ENCODE results near the gene CNGB1. TPM values are rescaled to one million over a fixed set of nuclear protein-coding genes. Genes with fewer than 3 reads are reported as not detected.
A peak's percentile ranks its signal among the peaks of the same experiment; 100 is the strongest.
"Not testable (repeated sequence)": the region's sequence is repeated elsewhere in the genome, so short reads cannot be mapped to it uniquely, and the experiment has no call there.

Gene CNGB1
- polyA plus RNA-seq, 4 donors: 0.11 to 0.18 TPM; not detected in 2

DNA sequence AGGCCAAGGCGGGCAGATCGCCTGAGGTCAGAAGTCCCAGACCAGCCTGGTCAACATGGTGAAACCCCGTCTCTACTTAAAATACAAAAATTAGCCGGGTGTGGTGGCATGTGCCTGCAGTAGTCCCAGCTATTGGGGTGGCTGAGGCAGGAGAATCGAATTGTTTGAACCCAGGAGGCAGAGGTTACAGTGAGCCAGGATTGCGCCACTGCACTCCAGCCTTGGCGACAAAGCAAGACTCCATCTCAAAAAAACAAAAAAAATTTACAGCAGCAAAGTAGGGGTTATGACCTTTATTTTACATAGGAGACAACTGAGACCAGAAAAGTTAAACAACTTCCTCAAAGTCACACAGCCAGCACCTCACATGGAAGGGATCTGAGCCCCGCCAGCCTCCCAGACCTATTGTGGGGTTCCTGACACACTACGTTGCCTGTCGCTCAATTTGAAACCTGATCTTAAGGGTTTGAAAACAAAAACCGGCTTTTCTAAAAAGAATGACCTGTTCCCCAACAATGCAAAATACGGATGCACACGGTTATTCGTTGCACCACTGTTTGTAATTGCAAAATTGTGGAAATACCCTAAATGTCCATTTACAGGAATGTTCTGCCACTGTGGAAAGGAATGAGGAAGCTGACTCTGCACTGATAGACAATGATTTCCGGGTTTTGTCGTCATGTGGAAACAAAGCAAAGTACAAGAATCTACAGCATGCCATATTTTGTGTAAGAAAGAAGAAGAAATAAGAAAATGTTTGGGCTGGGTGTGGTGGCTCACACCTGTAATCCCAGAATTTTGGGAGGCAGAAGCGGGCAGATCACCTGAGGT is 77.2 kb downstream of the CNGB1 start:
- no peak for DNase-seq (ENCODE audit: low read depth in 4 of 4, low spot score in 3 of 4)

DNA sequence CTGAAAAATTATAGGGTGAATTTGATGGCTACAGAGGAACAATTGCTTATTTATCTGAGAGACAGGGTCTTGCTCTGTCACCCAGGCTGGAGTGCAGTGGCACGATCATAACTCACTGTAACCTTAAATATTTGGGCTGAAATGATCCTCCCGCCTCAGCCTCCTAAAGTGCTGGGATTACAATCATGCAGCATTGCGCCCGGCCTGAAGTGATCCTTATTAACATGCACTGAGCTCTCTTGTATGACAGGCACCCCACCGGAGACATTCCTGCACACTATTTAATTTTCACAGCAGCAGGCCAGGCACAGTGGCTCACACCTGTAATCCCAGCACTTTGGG is 77.7 kb downstream of the CNGB1 start:
- DNase-seq (ENCODE audit: low read depth in 4 of 4, low spot score in 3 of 4): no peak

DNA sequence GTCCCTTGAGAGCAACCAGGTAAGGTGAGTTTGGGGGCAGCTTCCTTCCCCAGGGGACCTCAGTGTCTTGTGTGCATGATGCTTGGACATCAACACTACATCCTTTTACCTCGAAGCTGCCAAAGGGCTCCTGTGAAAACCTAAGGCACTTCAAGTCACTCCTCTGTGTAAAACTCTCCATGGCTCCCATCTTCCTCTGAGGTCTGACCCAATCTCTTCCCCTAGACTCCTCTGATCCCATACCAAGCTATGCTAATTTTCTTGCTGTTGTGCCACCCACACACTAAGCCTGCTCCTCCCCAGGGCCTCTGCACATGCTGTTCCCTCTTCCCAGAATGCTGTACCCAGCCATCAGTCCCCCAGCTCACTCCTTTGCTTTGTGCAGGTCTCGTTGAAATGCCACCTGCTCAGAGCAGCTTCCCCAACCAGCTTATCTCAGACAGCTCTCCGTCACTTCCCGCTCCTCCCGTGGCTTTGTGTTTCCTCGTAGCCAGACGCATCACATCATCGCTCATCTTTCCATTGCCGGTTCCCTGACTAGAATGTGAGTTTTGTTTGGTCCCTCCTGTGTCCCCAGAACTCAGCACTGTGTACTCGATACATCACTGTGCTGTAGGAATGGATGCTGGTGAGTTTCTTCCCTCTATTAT is 78.4 kb downstream of the CNGB1 start:
- no peak for DNase-seq (ENCODE audit: low read depth in 4 of 4, low spot score in 3 of 4)

DNA sequence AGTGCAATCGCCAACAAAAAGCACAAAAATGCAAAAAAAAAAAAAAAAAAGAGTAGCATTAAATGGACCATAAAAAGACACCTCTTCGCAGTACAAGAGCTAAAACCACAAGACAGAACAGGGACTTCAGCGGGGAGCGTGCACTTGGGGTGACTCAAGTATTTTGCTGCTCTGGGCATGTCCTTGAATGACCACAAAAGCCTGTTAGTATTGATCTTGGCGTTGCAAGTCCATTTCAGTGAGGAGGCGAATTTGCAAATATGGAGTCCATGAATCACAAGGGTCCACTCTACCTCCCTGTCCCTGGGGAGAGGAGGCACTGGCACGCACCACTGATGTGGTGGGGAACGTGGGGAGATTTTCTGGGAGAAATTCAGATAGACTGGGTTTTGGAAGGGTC is 78.9 kb downstream of the CNGB1 start:
- DNase-seq (ENCODE audit: low read depth in 4 of 4, low spot score in 3 of 4): no peak

DNA sequence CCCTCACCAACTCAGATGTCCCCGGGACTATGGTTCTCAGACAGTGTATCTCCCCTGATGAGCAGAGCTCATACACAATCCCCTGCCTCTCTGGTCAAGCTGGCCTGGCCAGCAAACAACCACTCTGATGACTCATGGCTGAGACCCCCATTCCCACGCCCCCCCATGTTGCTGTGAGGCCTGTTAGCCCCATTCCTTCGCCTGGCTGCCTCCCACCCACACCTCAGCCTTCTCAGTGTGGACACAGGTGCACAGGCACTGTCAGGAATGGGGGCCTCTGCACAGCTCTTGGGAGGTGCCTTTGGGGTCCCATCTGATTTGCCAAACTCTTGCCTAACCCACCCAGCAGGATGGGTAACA is 80.2 kb downstream of the CNGB1 start:
- DNase-seq (ENCODE audit: low read depth in 4 of 4, low spot score in 3 of 4): no peak

DNA sequence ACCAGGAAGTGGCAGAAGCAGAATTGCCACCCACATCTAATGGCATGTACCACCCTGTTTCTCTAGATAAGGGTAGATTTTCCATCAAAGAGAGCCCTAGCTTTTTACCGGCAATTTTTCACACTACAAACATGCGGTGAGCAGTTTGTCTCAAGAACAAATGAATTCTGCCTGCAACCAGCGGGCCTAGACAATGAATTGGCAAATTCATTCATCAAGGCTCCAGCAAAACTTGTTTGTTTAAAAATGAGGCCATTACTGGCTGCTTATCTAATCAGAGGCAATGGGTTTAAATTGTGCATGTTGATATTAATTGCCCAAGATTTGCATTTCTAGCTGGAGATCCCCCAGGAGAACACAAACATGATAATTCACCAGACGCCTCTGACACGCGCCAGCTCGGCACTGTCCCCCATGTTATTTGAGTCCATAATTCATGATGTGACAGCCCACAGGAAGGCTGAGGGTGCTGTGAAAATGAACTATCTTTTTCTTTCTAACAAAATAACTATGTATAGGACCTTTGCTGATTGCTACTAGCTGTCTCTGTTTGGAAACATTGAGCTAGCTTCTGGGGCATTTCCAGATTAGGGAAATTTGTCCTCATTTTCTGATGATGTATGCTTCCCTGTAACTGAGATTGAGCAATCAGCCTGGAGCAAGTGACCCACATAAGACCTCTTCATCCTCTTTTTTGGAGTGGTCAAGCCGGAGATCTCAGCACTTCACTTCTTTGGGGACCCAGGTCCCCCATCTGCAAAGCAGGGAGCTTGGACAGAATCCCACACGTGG is 80.8 kb downstream of the CNGB1 start:
- no peak for DNase-seq (ENCODE audit: low read depth in 4 of 4, low spot score in 3 of 4)

DNA sequence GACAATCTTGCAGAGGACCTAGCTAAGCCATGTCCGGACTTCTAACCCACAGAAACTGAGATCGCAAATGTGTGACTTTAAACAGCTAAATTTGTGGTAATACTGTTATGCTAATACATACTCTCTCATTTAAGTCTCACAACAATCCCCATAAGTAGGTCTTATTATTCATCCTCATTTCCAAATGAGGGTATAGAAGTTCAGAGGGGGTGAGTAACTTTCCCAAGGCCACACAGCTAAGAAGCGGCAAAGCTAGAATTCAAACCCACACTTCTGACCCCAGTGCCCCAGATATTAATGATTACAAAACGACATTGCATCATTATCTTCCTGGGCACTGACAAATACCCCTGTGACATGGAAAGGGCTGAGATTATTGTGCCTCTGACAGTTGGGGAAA is 81.4 kb downstream of the CNGB1 start:
- DNase-seq (ENCODE audit: low read depth in 4 of 4, low spot score in 3 of 4): no peak

DNA sequence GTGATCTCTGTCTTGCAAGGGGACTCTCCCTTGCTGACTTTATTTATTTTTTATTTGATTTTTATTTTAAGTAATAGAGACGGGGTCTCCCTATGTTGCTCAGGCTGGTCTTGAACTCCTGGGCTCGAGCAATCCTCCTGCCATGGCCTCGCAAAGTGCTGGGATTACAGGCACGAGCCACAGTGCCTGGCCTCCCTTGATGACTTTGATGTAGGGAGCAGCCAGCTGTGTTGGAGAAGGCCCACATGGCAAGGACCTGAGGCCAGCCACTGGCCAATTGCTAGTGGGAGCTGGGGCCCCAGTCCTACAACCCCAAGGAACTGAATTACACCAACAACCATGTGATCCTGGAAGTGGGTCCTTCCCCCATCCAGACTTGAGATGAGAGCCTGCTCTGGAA is 81.8 kb downstream of the CNGB1 start:
- no peak for DNase-seq (ENCODE audit: low read depth in 4 of 4, low spot score in 3 of 4)

DNA sequence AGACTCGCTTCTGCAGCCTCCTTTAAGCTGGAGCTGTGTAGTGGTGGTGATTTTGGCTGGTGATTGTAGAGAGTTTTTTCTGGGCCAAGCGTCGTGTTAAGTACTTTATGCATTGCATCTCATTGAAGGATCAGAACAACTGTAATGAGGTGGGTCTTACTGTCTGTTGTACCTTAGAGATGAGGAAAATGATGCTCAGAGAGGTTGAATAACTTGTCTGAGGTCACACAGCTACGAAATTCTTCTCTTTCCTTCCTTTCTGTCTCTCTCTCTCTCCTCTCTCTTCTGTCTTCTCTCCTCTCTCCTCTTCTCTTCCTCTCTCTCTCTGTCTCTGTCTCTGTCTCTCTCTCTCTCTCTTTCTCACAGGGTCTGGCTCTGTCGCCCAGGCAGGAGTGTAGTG is 82.8 kb downstream of the CNGB1 start:
- DNase-seq (ENCODE audit: low read depth in 4 of 4, low spot score in 3 of 4): no peak

DNA sequence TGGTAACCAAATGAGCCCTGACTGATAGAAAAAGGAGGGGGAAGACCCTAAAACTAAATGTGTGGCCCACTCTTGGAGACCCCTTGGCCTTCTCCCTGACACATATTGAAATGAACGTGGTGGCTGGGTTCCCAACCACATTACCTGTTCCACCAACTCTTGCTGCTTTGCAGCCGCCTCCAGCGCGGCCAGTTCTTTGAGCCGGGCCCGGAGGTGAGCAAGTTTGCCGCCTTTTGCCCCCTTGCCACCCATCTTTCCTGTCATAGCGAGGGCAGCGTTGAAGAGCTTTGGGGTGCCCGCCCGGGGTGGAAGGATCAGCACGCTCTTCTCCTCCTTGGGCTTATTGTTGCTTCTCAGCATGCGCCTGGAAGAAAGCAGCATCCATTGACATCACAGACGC is 83.2 kb downstream of the CNGB1 start:
- DNase-seq (ENCODE audit: low read depth in 4 of 4, low spot score in 3 of 4): no peak

DNA sequence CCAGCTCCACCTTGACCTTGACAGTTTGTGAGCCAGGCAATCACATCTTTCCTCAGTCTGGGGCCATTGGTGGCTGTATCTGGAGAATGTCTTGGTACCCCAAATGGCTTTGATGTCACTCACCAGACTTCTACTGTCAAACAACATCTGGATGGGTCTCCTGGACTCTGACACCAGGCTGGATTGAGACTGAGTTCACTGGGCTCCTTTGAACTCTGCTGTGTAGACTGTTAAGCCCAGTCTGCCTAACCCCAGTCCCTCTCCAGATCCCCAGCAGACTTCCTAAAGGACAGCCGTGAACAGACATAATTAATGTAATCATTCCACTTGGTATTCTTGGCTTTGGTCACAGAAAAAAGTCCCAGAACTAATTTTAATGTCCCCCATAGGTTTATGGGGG is 84.5 kb downstream of the CNGB1 start:
- no peak for DNase-seq (ENCODE audit: low read depth in 4 of 4, low spot score in 3 of 4)

DNA sequence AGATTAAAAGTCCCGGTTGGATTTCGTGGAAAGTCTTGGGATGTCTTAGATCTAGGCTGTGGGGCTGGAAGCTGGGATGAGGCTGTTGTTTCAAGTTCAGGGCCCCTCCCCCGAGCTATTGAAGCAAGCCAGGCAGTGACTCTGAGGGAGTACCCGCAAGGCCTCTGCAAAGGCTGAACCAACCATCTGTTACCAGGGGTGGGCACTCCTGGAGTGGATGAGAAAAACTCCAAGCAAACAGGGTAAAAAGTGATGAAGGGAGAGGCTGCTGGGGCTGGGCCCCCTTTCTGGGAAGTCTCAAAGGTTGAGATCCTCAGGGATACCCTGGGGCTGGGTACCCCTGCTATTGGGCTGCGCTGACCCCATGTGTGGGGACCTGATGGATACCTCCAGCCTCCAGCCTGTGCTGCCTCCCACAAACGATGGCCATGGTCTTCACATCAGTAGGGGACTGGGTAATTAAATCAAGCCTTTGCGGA is 86.2 kb downstream of the CNGB1 start:
- DNase-seq (ENCODE audit: low read depth in 4 of 4, low spot score in 3 of 4): peak in 1 of 4 donors; percentile 41

DNA sequence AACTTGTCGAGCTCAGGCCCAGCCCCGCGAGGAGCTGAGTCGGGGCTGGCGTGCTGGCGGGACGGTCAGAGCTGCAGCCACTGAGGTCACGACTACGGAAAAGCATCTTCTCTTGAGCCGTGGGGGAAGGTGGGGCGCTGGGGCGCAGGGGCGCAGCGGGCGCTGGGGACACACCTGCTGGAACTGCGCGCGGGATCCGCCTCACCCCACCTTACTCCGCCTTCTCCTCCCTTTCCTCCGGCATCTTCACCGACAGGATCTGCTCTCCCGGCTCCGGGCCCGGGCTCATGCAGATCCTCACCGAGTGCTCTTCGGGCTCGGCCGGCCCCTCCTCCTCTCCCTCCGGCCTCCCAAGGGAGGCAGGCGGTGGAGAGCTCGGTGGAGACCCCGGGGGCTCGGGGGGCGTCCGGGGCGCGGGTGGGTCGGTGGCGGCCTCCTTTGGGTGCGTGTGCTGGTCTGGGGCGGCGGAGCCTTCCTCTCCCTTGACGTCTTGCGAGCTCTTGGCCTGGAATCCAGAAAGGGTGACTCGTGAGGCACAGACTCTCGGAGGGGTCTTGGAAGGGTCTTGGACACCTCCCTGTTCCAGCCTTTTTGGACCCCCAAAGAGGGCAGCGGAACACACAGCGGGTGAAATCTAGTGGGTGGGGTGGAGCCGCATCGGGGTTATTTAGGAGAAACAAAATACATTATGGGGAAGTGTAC is 86.8 kb downstream of the CNGB1 start:
- no peak for DNase-seq (ENCODE audit: low read depth in 4 of 4, low spot score in 3 of 4)

DNA sequence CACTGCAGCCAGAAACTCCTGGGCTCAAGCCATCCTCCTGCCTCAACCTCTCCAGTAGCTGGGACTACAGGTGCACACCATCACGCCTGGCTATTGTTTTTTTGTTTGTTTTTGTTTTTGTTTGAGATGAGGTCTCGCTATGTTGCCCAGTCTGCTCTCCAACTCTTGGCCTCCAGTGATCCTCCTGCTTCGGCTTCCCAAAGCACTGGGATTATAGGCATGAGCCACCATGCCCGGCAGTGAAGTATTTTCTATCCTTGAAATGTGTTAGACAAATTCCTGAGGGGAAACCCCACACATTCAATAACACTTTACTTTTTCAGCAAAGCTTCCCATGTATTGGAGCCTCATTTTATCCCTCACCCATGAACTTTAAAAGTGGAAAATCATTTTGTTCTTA is 87.4 kb downstream of the CNGB1 start:
- DNase-seq (ENCODE audit: low read depth in 4 of 4, low spot score in 3 of 4): no peak

DNA sequence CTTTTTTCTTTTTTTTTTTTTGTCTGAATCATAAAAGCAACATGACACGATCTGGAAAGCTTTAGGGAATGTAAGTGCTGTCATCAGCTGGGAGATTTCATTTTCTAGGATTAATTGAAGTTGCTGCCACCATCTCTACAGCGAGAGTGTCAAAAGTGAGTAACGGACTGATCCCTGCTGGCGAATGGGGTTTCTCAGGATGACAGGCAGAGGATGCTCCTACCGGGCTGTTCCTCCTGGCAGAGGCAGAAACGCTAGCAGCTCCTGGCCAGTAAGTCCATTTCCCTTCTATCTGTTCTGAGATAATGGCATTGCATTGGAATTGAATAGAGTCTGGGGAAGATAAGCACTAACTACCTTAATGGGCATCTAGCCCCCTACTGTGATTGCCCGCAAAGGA is 88.1 kb downstream of the CNGB1 start:
- no peak for DNase-seq (ENCODE audit: low read depth in 4 of 4, low spot score in 3 of 4)

DNA sequence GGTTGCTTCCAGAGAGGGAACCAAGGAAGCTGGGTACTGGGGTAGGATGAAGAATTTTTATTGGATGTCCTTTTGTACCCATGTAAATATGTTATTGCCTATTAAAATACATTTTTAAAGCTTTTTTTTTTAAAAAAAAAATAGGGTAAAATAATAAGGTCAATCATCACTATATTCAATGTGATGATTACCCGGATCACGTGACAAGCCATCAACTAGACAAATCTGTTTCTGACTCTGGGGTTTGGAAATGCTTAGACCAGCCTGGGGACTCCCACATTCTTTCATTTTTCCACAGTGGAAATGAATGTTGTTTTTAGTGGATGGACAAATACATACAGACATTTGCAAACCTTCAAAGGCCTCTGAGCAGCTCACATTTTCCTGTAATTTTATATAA is 88.7 kb downstream of the CNGB1 start:
- no peak for DNase-seq (ENCODE audit: low read depth in 4 of 4, low spot score in 3 of 4)

DNA sequence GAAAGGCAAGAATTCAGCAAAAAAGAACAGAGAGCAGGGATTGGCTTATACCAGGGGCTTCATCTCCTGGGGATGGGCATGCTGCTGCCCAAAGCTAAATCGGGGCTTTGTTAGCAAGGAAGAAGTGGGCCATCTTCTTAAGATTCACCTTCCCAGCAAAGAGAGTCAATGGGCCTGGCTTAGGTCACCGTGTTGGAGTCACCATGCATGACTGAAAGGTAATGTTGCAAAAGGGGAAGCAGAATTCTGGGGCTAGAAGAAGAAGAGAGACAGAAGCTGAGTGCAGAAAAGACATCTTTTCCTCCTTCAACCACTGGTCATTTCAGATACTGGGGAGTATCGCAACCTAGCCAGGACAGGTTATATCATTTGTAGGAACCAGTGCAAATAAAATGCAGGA is 92.3 kb downstream of the CNGB1 start:
- no peak for DNase-seq (ENCODE audit: low read depth in 4 of 4, low spot score in 3 of 4)

DNA sequence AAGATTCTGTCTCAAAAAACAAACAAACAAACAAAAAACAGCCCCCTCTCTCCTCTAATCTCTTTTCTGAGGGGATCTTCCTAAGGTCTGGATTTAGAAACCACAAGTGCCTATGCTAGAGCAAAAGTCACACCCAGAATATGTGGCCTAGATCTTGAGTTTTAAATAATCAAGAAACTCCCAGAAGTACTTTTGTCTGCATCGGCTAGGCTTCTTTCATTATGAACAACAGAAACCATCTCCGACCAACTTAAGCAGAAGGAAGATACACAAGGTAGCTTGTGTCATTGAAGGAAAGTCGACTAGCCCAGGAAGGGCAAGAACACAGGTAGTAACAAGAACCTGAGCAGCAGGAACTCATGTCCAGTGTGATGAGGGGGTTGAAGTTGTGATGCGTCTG is 94.7 kb downstream of the CNGB1 start:
- DNase-seq (ENCODE audit: low read depth in 4 of 4, low spot score in 3 of 4): no peak

DNA sequence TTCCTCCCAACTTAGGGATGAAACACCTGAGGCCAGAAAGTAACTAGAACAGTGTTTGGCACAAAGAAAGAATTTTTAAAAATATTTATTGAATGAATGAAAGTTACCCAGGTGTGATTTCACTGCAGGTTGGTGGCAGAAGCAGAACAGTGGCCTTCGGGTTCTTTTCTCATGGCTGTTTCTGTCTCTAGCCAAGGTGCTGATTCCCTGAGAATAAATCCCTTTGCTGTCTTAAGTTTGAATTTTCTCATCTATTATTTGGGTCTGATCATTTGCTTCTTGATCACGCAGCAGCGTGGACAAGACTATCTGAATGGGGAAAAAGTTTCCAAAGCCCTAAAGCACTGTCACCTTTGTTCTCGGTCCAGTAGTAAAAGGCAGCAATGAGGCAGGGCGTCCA is 95.6 kb downstream of the CNGB1 start:
- no peak for DNase-seq (ENCODE audit: low read depth in 4 of 4, low spot score in 3 of 4)

DNA sequence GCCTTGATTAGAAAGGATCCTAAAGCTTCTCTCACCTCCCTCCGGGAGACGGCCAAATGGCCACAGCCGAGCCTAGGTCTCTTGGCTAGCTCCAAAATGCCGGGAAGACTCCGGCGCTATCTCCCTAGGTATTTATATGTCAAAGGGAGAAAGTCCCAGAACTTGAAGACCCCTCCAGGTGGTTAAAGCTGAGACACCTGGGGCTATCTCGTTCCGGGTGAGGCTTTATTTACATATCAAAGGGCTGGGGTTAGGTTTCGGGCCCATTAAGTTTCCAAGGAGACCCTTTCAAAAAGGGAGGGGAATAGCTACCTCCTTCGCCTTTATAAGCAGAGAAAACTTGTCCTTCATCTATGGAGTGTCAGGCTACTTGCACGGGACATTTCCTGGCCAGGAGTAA is 97.7 kb downstream of the CNGB1 start:
- no peak for DNase-seq (ENCODE audit: low read depth in 4 of 4, low spot score in 3 of 4)

DNA sequence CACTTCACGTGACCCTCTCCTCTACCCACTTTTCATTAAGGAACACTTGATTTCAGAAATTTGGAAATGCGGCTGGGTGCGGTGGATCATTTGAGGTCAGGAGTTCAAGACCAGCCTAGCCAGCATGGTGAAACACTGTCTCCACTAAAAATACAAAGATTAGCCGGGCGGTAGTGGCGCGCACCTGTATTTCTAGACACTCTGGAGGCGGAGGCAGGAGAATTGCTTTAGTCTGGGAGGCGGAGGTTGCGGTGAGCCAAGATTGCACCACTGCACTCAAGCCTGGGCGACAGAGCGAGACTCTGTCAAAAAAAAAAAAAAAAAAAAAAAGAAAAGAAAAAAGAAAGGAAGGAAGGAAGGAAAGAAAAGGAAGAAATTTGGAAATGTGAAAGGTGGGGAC is 98.2 kb downstream of the CNGB1 start:
- DNase-seq (ENCODE audit: low read depth in 4 of 4, low spot score in 3 of 4): not testable (repeated sequence)
